IMR-90 (cell line): ENCODE results near the gene MPG. TPM values are rescaled to one million over a fixed set of nuclear protein-coding genes. Genes with fewer than 3 reads are reported as not detected.
A peak's percentile ranks its signal among the peaks of the same experiment; 100 is the strongest.

Experiments used
- ATAC-seq: fragments of 200-7000 bp; cut with Tn5 transposase; 2 replicates; pipeline ENCODE4 v1.9.1; 2020; ENCODE audit warnings: low read depth, mild to moderate bottlenecking, moderate library complexity
- BruUV-seq: library from RNA; stranded (reverse); fragments of 400-500 nt; replicated peaks from 2 replicates; lab custom pipeline; 2021; lab: Mats Ljungman, UMichigan
- CTCF ChIA-PET: fragments of 300-600 bp; formaldehyde crosslinking; extraction: SDS; loops from one replicate; lab custom pipeline; 2021; ENCODE audit warnings: antibody characterized with exemption; lab: Yijun Ruan, JAX
- POLR2A ChIA-PET: fragments of 300-600 bp; sonication (Branson Sonifier 250); formaldehyde crosslinking; loops from one replicate; lab custom pipeline; 2022; ENCODE audit warnings: antibody characterized with exemption; ENCODE audit not compliant: unreplicated experiment; lab: Charles Lee
- DNase-seq: peaks from one replicate; pipeline ENCODE4 v3.0.0; 2013
- H2AFZ ChIP-seq: replicated peaks from 2 replicates; pipeline ENCODE3; 2013; ENCODE audit warnings: low read length, mild to moderate bottlenecking; ENCODE audit not compliant: poor library complexity
- H2AK5ac ChIP-seq: 2 replicates; pipeline ENCODE4 v1.6.1; 2013; ENCODE audit warnings: low read depth, low read length, inconsistent platforms
- H2AK9ac ChIP-seq: replicated peaks from 2 replicates; pipeline ENCODE3; 2013; ENCODE audit warnings: mild to moderate bottlenecking, low read depth, low read length, moderate library complexity; ENCODE audit not compliant: poor library complexity
- H2BK120ac ChIP-seq: 2 replicates; pipeline ENCODE4 v1.6.1; 2013; ENCODE audit warnings: low read depth, low read length, inconsistent platforms
- H2BK15ac ChIP-seq: 3 replicates; pipeline ENCODE4 v1.6.1; 2013; ENCODE audit warnings: low read depth, low read length, inconsistent platforms
- H2BK20ac ChIP-seq: 2 replicates; pipeline ENCODE4 v1.6.1; 2013; ENCODE audit warnings: low read depth, mild to moderate bottlenecking, inconsistent platforms, low read length, moderate library complexity
- H2BK5ac ChIP-seq: 2 replicates; pipeline ENCODE4 v1.6.1; 2013; ENCODE audit warnings: mild to moderate bottlenecking, low read depth, low read length, inconsistent platforms; ENCODE audit not compliant: poor library complexity, severe bottlenecking
- H3K14ac ChIP-seq: replicated peaks from 2 replicates; pipeline ENCODE4 v1.6.1; 2013; ENCODE audit warnings: low read depth, low read length, inconsistent platforms
- H3K18ac ChIP-seq: 2 replicates; pipeline ENCODE4 v1.6.1; 2013; ENCODE audit warnings: low read depth, low read length, control low read depth
- H3K23ac ChIP-seq: 2 replicates; pipeline ENCODE4 v1.6.1; 2013; ENCODE audit warnings: low read depth, low read length, inconsistent platforms
- H3K27ac ChIP-seq: 2 replicates; pipeline ENCODE4 v1.5.1; 2013; ENCODE audit warnings: mild to moderate bottlenecking, control low read depth, low read length; ENCODE audit not compliant: insufficient read depth
- H3K27me3 ChIP-seq: 2 replicates; pipeline ENCODE4 v1.6.1; 2013; ENCODE audit warnings: low read length; ENCODE audit not compliant: control insufficient read depth, insufficient read depth
- H3K36me3 ChIP-seq: 2 replicates; pipeline ENCODE4 v1.6.1; 2013; ENCODE audit warnings: low read length, mixed read lengths; ENCODE audit not compliant: control insufficient read depth, insufficient read depth
- H3K4ac ChIP-seq: 2 replicates; pipeline ENCODE4 v1.6.1; 2013; ENCODE audit warnings: low read depth, low read length, inconsistent platforms
- H3K4me1 ChIP-seq: 2 replicates; pipeline ENCODE4 v1.6.1; 2013; ENCODE audit warnings: low read length, mixed read lengths; ENCODE audit not compliant: control insufficient read depth, insufficient read depth
- H3K4me2 ChIP-seq: 2 replicates; pipeline ENCODE4 v1.6.1; 2013; ENCODE audit warnings: low read depth, mild to moderate bottlenecking, control low read depth, low read length, moderate library complexity
- H3K4me3 ChIP-seq: 2 replicates; pipeline ENCODE4 v1.5.1; 2013; ENCODE audit warnings: low read depth, mild to moderate bottlenecking, control low read depth, low read length, moderate library complexity; ENCODE audit not compliant: insufficient read depth
- H3K56ac ChIP-seq: 2 replicates; pipeline ENCODE4 v1.6.1; 2013; ENCODE audit warnings: low read length, inconsistent platforms; ENCODE audit not compliant: insufficient read depth; ENCODE audit errors: extremely low read depth
- H3K79me1 ChIP-seq, 2 experiments: 2 replicates each; pipeline ENCODE4 v1.6.1; 2013; ENCODE audit warnings: low read length in 2 of 2, inconsistent platforms in 1 of 2, low read depth in 1 of 2
- H3K9ac ChIP-seq: 2 replicates; pipeline ENCODE4 v1.6.1; 2013; ENCODE audit warnings: low read depth, low read length, control low read depth
- H3K9me1 ChIP-seq: 2 replicates; pipeline ENCODE4 v1.6.1; 2013; ENCODE audit warnings: low read length, inconsistent platforms; ENCODE audit not compliant: insufficient read depth
- H3K9me3 ChIP-seq: 2 replicates; pipeline ENCODE4 v1.6.1; 2013; ENCODE audit warnings: low read length; ENCODE audit not compliant: control insufficient read depth, insufficient read depth
- H4K20me1 ChIP-seq: 2 replicates; pipeline ENCODE4 v1.6.1; 2013; ENCODE audit warnings: low read length, inconsistent platforms; ENCODE audit not compliant: insufficient read depth
- H4K5ac ChIP-seq: 2 replicates; pipeline ENCODE4 v1.6.1; 2013; ENCODE audit warnings: mild to moderate bottlenecking, low read depth, low read length, control low read depth
- H4K8ac ChIP-seq, 2 experiments: 2 replicates each; pipeline ENCODE4 v1.6.1; 2013; ENCODE audit warnings: low read depth in 2 of 2, low read length in 2 of 2, control low read depth in 1 of 2, inconsistent platforms in 1 of 2
- H4K91ac ChIP-seq: 2 replicates; pipeline ENCODE4 v1.6.1; 2013; ENCODE audit warnings: low read depth, low read length, inconsistent platforms; ENCODE audit not compliant: insufficient read depth
- CEBPB ChIP-seq: IDR thresholded peaks from 2 replicates; pipeline ENCODE4 v1.6.1; 2012; ENCODE audit warnings: low read depth, low read length, improper control_type of control experiment
- USF2 ChIP-seq: fragments of 150-350 bp; IDR thresholded peaks from 2 replicates; pipeline ENCODE4 v1.6.1; 2017; ENCODE audit warnings: mild to moderate bottlenecking, antibody characterized with exemption, low read length, low read depth
- WGBS, 2 experiments: methylation state at CpG; one replicate each; pipeline versions ENCODE4 v1.1.5 to v1.1.7; 2013; ENCODE audit warnings: missing lambda C conversion rate in 2 of 2; ENCODE audit not compliant: insufficient read length in 1 of 2; ENCODE audit errors: extremely low coverage in 2 of 2; 5-methylcytosine and 5-hydroxymethylcytosine counted together
- dilution Hi-C: fragments of 300-500 bp; cut with HindIII; formaldehyde crosslinking; loops from one replicate; pipeline ENCODE4 v1.14.3; 2018; ENCODE audit warnings: low sequenced_read_pairs; ENCODE audit not compliant: unreplicated experiment
- in situ Hi-C: fragments of 300-500 bp; cut with MboI; formaldehyde crosslinking; loops from 3 replicates; pipeline ENCODE4 v1.14.3; 2019; ENCODE audit warnings: low sequenced_read_pairs, inconsistent platforms, mixed read lengths
- intact Hi-C: fragments of 100-400 bp; cut with micrococcal nuclease; formaldehyde crosslinking; loops from 2 replicates; pipeline ENCODE4 v1.10.0; 2022
- polyA plus RNA-seq, 3 experiments: library from polyadenylated mRNA; depleted of rRNA; stranded (reverse); fragments of >200 nt; gene quantifications; 2 replicates each; pipeline ENCODE4 v1.2.3, GENCODE V29; 2012; ENCODE audit warnings: low replicate concordance in 1 of 3
- total RNA-seq: library from RNA; depleted of rRNA; stranded (reverse); fragments of >200 nt; gene quantifications from 2 replicates; pipeline ENCODE4 v1.2.3, GENCODE V29; 2012

MPG gene
- total and polyA plus RNA-seq, 2 of the 4 experiments (the other 2 are of a cell fraction) = 66.7 to 135 TPM

- TF ChIP-seq CEBPB (no peak), USF2 (no peak)
Observed at GRCh38 chr16:100989-101388, 23.0 kb downstream of the MPG start.

More at GRCh38 chr16:100989-101388, 23.0 kb downstream of the MPG start:
- H4K8ac ChIP-seq = no peak overlapping the region
- no peak overlapping the region for H2BK120ac ChIP-seq
- CTCF ChIA-PET = no interaction called here
- 94% methylated on average over 3 of the region's 5 CpGs; no CpG with 5 or more reads in 1 of the 2 experiments for WGBS, 2 experiments
- H3K27me3 ChIP-seq = no peaks in the 10 kb centered on the region
- H3K79me1 ChIP-seq = peaks cover 3 to 32% of the 10 kb centered on the region in 2 experiments; a peak in 3 of 4 replicates
- no peak overlapping the region for H3K4me3 ChIP-seq
- no peak overlapping the region for H2AK5ac ChIP-seq
- H3K14ac ChIP-seq = no peak overlapping the region
- no peaks in the 10 kb centered on the region for H3K9me1 ChIP-seq
- H3K23ac ChIP-seq = no peak overlapping the region
- intact Hi-C loops = no loop called here
- POLR2A ChIA-PET = no interaction called here
- H3K56ac ChIP-seq = no peak overlapping the region
- no peak overlapping the region for H4K5ac ChIP-seq
- peaks cover 27% of the 10 kb centered on the region for H4K20me1 ChIP-seq
- DNase-seq (no peak), ATAC-seq (no peak)
- H2BK5ac ChIP-seq = no peak overlapping the region
- no peak overlapping the region for H3K4me2 ChIP-seq
- H2AFZ ChIP-seq = peak overlapping the region; percentile 56
- no peak overlapping the region for H3K9ac ChIP-seq
- peaks cover 38% of the 10 kb centered on the region for H3K36me3 ChIP-seq
- no peak overlapping the region for H3K18ac ChIP-seq
- no peak overlapping the region for H2BK20ac ChIP-seq
- no TSS peak for BruUV-seq
- H3K4me1 ChIP-seq = peaks cover 3% of the 10 kb centered on the region; the same call in 1 of the 2 replicates
- dilution Hi-C loops = no loop called here
- H3K9me3 ChIP-seq = no peaks in the 10 kb centered on the region
- in situ Hi-C loops = no loop called here
- no peak overlapping the region for H3K4ac ChIP-seq
- H3K27ac ChIP-seq = no peak overlapping the region
- H2BK15ac ChIP-seq = no peak overlapping the region
- H4K91ac ChIP-seq = no peak overlapping the region
- H2AK9ac ChIP-seq = no peak overlapping the region
